Activated T-cell treated with anti-CD3 and anti-CD28 coated beads, Interleukin-2, amount 50 U/mL, for 72 hours (primary cell): Measurements from ENCODE around the gene UBAP1. TPM values are rescaled to one million over a fixed set of nuclear protein-coding genes. Genes with fewer than 3 reads are reported as not detected.

Experiments
- total RNA-seq, 2 donors: library from RNA; stranded (reverse); gene quantifications; one replicate each; pipeline ENCODE4 v1.2.3, GENCODE V29; 2022

The UBAP1 gene
- total RNA-seq, 2 donors from 2014 or later, result 36.4 to 37.5 TPM

Other genes starting within 250 kb of the UBAP1 start
- gene UBAP2, start 130.2 kb upstream of the UBAP1 start, total RNA-seq, result 10 to 100 TPM; 32.1 to 34.5 TPM
- 10 to 100 TPM; 32.7 to 36.3 TPM for gene DCAF12, start 52.3 kb upstream of the UBAP1 start, total RNA-seq
- gene KIF24, start 150.2 kb downstream of the UBAP1 start, total RNA-seq, result 1 to 10 TPM; 5.8 to 7.4 TPM
- gene NUDT2, start 150.5 kb downstream of the UBAP1 start, total RNA-seq, result 10 to 100 TPM; 27.2 to 35.3 TPM
- gene MYORG, start 197.9 kb downstream of the UBAP1 start, total RNA-seq, result 1 to 10 TPM; 1.7 TPM